ENCODE results near the gene UBE4A. TPM values are rescaled to one million over a fixed set of nuclear protein-coding genes. Genes with fewer than 3 reads are reported as not detected.

UBE4A gene
- total RNA-seq, 1 experiment from 2014 or later, result 57.9 TPM

- intact Hi-C loops (cut with micrococcal nuclease; ENCODE audit: unreplicated experiment) (no loop called here), in situ Hi-C loops (cut with HindIII; ENCODE audit: low pct_unique_long_range_greater_than_20kb, low sequenced_read_pairs) (no loop called here)
- Histone ChIP-seq H3K9me3 (ENCODE audit: control insufficient read depth, insufficient read depth, low read depth, low read length) (no peaks in the 10 kb centered on the region), H3K27ac (ENCODE audit: low read length) (no peak overlapping the region), H3K27me3 (ENCODE audit: control insufficient read depth, insufficient read depth, low read length) (no peaks in the 10 kb centered on the region), H3K4me1 (ENCODE audit: control insufficient read depth, insufficient read depth, low read length) (0 out of 2 replicates have a peak, but pooled peaks cover 3% of the 10 kb centered on the region), H3K36me3 (ENCODE audit: control insufficient read depth, insufficient read depth, low read length) (no peaks in the 10 kb centered on the region), H3K4me3 (ENCODE audit: low read depth in 2 of 2, low read length in 2 of 2) (no peak overlapping the region)
- CTCF ChIA-PET, result no interaction called here
- BruUV-seq (replicated peaks), result no TSS peak
- POLR2A ChIA-PET, result no interaction called here
- DNase-seq (ENCODE audit: low read depth, low spot score), result no peak
- TF ChIP-seq SIN3A (IDR thresholded peaks at IDR 0.05; ENCODE audit: borderline replicate concordance, insufficient read depth, low read depth, low read length) (no peak), TCF7L2 (IDR thresholded peaks at IDR 0.05; ENCODE audit: low read depth, low read length) (no peak), POLR2AphosphoS5 (IDR thresholded peaks at IDR 0.05; ENCODE audit: low read depth, low read length) (no peak)
- TF ChIP-seq, protein P1, sequence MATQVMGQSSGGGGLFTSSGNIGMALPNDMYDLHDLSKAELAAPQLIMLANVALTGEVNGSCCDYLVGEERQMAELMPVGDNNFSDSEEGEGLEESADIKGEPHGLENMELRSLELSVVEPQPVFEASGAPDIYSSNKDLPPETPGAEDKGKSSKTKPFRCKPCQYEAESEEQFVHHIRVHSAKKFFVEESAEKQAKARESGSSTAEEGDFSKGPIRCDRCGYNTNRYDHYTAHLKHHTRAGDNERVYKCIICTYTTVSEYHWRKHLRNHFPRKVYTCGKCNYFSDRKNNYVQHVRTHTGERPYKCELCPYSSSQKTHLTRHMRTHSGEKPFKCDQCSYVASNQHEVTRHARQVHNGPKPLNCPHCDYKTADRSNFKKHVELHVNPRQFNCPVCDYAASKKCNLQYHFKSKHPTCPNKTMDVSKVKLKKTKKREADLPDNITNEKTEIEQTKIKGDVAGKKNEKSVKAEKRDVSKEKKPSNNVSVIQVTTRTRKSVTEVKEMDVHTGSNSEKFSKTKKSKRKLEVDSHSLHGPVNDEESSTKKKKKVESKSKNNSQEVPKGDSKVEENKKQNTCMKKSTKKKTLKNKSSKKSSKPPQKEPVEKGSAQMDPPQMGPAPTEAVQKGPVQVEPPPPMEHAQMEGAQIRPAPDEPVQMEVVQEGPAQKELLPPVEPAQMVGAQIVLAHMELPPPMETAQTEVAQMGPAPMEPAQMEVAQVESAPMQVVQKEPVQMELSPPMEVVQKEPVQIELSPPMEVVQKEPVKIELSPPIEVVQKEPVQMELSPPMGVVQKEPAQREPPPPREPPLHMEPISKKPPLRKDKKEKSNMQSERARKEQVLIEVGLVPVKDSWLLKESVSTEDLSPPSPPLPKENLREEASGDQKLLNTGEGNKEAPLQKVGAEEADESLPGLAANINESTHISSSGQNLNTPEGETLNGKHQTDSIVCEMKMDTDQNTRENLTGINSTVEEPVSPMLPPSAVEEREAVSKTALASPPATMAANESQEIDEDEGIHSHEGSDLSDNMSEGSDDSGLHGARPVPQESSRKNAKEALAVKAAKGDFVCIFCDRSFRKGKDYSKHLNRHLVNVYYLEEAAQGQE (IDR thresholded peaks at IDR 0.05; ENCODE audit: insufficient read depth in 1 of 2, low read depth in 2 of 2, low read length in 1 of 2), result no peak
- TF ChIP-seq, protein P2, sequence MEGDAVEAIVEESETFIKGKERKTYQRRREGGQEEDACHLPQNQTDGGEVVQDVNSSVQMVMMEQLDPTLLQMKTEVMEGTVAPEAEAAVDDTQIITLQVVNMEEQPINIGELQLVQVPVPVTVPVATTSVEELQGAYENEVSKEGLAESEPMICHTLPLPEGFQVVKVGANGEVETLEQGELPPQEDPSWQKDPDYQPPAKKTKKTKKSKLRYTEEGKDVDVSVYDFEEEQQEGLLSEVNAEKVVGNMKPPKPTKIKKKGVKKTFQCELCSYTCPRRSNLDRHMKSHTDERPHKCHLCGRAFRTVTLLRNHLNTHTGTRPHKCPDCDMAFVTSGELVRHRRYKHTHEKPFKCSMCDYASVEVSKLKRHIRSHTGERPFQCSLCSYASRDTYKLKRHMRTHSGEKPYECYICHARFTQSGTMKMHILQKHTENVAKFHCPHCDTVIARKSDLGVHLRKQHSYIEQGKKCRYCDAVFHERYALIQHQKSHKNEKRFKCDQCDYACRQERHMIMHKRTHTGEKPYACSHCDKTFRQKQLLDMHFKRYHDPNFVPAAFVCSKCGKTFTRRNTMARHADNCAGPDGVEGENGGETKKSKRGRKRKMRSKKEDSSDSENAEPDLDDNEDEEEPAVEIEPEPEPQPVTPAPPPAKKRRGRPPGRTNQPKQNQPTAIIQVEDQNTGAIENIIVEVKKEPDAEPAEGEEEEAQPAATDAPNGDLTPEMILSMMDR (IDR thresholded peaks at IDR 0.05), result no peak
- no peak for ATAC-seq
These were observed 37.9 kb upstream of the UBE4A start for GRCh38 chr11:118321386-118322082.

DNA sequence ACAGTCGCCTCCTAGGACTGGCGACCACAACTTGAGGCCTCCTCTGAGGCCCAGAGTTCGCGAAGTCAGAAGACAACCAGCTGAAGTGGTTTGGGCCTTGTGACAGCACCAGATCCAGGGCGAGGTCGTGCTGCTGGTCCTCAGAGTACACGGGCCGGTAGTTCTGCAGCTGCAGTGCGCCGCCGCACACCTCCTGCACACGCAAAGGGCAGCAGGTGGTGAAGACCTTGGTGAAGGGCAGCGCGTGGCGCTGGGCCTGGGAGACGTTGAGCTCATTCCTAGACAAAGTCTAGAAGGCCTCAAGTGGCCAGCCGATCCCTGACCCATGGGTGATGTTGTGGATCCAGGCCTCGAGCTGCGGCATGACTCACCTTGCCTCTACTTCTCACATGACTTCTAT lies 36.7 kb upstream of the UBE4A start:
- H3K36me3 ChIP-seq (ENCODE audit: control insufficient read depth, insufficient read depth, low read length), result no peaks in the 10 kb centered on the region
- CTCF ChIA-PET, result no interaction called here
- TF ChIP-seq SIN3A (IDR thresholded peaks at IDR 0.05; ENCODE audit: borderline replicate concordance, insufficient read depth, low read depth, low read length), result no peak
- TF ChIP-seq, protein P1 (IDR thresholded peaks at IDR 0.05; ENCODE audit: insufficient read depth in 1 of 2, low read depth in 2 of 2, low read length in 1 of 2), result no peak
- TF ChIP-seq POLR2AphosphoS5 (IDR thresholded peaks at IDR 0.05; ENCODE audit: low read depth, low read length), result no peak
- in situ Hi-C loops (cut with HindIII; ENCODE audit: low pct_unique_long_range_greater_than_20kb, low sequenced_read_pairs), result no loop called here
- no peak for DNase-seq (ENCODE audit: low read depth, low spot score)
- no peak overlapping the region for H3K4me3 ChIP-seq (ENCODE audit: low read depth in 2 of 2, low read length in 2 of 2)
- H3K4me1 ChIP-seq (ENCODE audit: control insufficient read depth, insufficient read depth, low read length), result no peaks in the 10 kb centered on the region
- H3K9me3 ChIP-seq (ENCODE audit: control insufficient read depth, insufficient read depth, low read depth, low read length), result no peaks in the 10 kb centered on the region
- BruUV-seq (replicated peaks), result no TSS peak
- POLR2A ChIA-PET, result no interaction called here
- intact Hi-C loops (cut with micrococcal nuclease; ENCODE audit: unreplicated experiment), result no loop called here
- ATAC-seq, result no peak
- H3K27ac ChIP-seq (ENCODE audit: low read length), result no peak overlapping the region
- H3K27me3 ChIP-seq (ENCODE audit: control insufficient read depth, insufficient read depth, low read length), result no peaks in the 10 kb centered on the region

Measured in Panc1 (cell line).